ENCODE measurements around the gene PJA1.

Gene PJA1

DNA sequence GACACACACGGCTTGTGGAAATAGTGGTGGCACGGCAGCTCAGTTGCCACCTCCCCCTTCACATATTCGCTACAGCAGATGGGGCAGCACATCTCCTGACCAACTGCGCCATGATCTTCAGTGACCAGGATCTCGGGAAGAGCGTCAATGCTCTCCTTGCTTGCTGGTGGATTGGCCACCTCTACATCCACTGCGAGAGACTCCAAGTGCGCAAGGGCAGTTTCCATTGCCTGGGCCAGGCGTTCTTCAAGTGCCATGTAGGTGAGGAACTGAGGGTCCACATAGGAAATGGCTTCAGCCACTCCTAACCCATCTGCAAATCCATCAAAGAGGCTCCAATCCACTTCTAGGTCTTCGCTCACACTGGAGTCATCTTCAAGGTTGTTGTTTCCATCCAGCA is 3.9 kb downstream of the PJA1 start:
- H3K4me3 ChIP-seq (replicated peaks in 1 of 2; ENCODE audit: low read depth in 2 of 2, low read length in 2 of 2): no peak overlapping the region
- no peak for TF ChIP-seq CTCF (IDR thresholded peaks at IDR 0.05; ENCODE audit: low read depth, low read length)
- DNase-seq (ENCODE audit: low read depth in 2 of 2): no peak

DNA sequence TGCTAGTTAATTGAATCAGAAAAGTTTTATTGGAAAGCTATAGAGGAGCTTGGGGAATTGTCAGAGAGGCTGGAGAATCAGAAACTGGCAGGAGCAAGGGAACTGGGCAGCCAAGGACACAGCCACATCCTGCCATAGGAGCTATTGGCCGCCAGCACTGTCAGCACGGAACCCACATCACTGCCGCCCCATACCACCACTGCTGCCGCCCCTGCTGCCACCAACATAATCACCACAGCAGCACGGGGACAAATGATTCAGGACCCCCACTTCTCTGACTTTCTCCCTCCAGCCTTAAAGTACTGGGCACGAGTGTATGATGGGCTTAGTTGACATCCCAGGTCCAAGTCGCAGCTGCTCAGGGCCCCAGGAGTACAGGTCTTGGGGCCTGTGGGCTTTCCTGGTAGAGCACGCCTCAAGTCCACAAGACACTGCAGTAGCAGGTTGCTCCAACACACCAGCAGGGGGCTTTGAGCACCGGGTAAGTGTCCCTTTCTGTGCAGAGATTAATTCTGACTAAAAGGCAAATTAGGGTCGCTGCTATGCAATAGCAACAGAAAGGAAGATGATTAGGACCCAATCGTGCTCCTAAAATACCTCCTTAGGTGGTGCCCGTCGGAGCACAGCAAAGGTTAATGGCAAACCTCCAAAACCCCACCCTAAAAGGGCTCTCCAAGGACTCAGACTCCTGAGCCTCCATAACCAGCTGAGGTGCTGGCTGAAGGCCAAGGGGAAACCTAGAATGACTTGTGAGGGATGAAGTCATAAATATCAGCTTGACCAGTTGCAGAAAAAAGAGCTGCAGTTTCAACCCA is 6.9 kb downstream of the PJA1 start:
- DNase-seq (ENCODE audit: low read depth in 2 of 2): peak; percentile 79 to 91
- TF ChIP-seq CTCF (IDR thresholded peaks at IDR 0.05; ENCODE audit: low read depth, low read length): peak; percentile 61

GRCh38 chrX:69156638-69157037 is 8.6 kb downstream of the PJA1 start:
- no peak for DNase-seq (ENCODE audit: low read depth in 2 of 2)
- no peak for TF ChIP-seq CTCF (IDR thresholded peaks at IDR 0.05; ENCODE audit: low read depth, low read length)
- H3K4me3 ChIP-seq (replicated peaks in 1 of 2; ENCODE audit: low read depth in 2 of 2, low read length in 2 of 2): no peak overlapping the region

More for the DNA sequence above, 6.9 kb downstream of the PJA1 start:
- H3K4me3 ChIP-seq (replicated peaks in 1 of 2; ENCODE audit: low read depth in 2 of 2, low read length in 2 of 2): no peak overlapping the region

DNA sequence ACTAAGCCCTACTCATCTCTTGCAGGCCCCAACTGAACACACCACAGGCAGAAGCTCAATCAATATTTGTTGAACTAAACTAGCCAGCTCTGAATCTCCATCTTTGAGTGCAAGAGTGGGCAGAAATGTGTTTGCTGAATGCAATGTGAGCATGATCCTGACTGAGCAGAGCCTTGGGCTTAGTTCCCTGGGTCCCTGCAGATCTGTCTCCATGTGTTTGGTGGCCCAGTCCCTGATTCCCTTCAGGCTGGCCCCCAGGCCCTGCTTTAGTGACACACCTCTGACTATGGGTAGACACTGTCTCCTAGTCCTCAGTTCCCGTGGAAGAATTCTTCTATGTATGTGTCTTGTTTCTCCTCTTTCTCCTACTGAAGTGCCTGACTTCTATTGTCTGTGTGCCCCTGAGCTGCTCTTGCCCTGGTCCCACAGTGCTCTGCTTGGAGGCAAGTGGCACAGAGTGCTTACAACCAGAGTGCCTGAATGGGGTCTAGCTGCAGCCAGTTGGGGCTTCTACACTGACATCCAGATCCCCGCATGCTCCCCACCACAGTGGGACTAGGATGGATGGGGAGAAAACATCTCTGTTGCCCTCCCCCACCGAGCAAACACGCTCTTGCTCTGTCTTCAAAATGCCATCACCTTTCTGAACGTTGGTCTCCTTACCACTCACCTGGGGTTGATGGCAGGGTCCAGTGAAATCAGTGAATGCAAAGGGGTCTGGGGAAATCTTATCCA is 9.3 kb downstream of the PJA1 start:
- no peak overlapping the region for H3K4me3 ChIP-seq (replicated peaks in 1 of 2; ENCODE audit: low read depth in 2 of 2, low read length in 2 of 2)
- DNase-seq (ENCODE audit: low read depth in 2 of 2): no peak
- no peak for TF ChIP-seq CTCF (IDR thresholded peaks at IDR 0.05; ENCODE audit: low read depth, low read length)

GRCh38 chrX:69154051-69154450 is 11.2 kb downstream of the PJA1 start:
- DNase-seq (ENCODE audit: low read depth in 2 of 2): no peak
- H3K4me3 ChIP-seq (replicated peaks in 1 of 2; ENCODE audit: low read depth in 2 of 2, low read length in 2 of 2): no peak overlapping the region
- no peak for TF ChIP-seq CTCF (IDR thresholded peaks at IDR 0.05; ENCODE audit: low read depth, low read length)

DNA sequence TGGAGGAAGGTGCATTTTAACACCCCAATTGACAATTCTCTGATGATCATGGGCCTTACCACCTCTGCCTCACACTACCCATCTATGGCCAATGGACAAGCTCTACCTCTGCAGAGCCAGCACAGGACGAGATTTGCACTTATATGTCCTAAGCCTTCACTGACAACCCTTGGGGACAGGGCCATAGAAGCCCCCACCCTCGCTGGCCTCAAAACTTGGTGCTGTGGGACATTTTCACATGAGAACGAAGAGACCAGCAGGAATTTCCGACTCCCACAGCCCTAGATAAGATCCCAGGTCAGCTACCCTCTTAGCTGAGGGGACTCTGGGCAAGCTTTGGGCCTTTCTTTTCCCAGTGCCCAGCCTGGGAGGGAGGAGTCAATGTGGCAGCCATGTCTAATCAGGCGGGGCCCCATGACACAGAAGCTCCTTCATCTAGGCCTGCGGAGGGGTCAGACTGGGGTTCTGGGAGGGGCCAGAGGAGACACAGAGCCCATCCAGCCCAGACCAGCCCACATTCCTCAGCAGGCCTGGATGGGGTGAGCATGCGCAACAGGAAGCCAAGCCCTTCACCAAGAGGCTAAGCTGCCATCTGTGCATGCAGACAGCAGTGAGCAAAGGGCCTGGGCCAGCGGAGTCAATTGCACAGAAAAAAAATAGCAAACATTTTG is 12.1 kb downstream of the PJA1 start:
- no peak for TF ChIP-seq CTCF (IDR thresholded peaks at IDR 0.05; ENCODE audit: low read depth, low read length)
- DNase-seq (ENCODE audit: low read depth in 2 of 2): peak; percentile 16 to 77
- H3K4me3 ChIP-seq (replicated peaks in 1 of 2; ENCODE audit: low read depth in 2 of 2, low read length in 2 of 2): no peak overlapping the region
